NK-92 (cell line): Measurements from ENCODE around the gene PTPN13.

Experiments used
- DNase-seq: peaks from one replicate; lab custom pipeline; 2025; ENCODE audit not compliant: unreplicated experiment; lab: John Stamatoyannopoulos, UW

PTPN13 gene

GRCh38 chr4:86857341-86858052 lies 263.4 kb downstream of the PTPN13 start:
- DNase-seq, result no peak
